T47D (cell line): ENCODE measurements around the gene CNTN6.
A peak's percentile ranks its signal among the peaks of the same experiment; 100 is the strongest.

Source experiments
- DNase-seq, 2 experiments: peaks; one replicate each; pipeline versions ENCODE4 v3.0.0 to v3.0.0-alpha.2; 2011 to 2012; ENCODE audit warnings: low read depth in 1 of 2, low spot score in 1 of 2
- JUND ChIP-seq: IDR thresholded peaks from 2 replicates; pipeline ENCODE4 v1.6.1; 2012; ENCODE audit warnings: low read depth
- in situ Hi-C: cut with HindIII; loops from 2 replicates; pipeline ENCODE4 v1.10.0; 2016; ENCODE audit warnings: low sequenced_read_pairs, low pct_unique_long_range_greater_than_20kb

CNTN6 gene

GRCh38 chr3:1191026-1191425 lies 98.2 kb downstream of the CNTN6 start:
- in situ Hi-C loops: no loop called here
- DNase-seq: no peak
- TF ChIP-seq JUND: no peak

DNA sequence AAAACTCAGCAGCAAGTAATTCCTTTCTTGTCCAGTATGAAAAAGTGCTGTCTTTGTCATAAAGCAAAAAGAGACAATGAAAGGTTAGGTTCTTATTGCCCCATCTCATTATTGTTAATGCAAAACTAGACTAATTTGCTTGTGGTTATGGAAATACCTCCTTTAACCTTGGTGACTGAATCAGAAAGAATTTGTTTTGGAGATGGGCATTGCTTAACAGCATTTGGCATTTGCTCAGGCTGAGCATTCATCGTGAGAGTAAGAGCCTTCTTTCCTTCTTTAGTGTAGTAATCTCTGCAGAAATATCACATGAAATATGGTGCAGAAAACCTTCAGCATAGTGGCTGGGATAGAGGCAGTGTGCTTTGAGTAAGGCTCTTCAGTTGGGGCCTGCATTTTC lies 103.1 kb downstream of the CNTN6 start:
- no peak for TF ChIP-seq JUND
- no peak for DNase-seq
- in situ Hi-C loops: no loop called here

GRCh38 chr3:1197051-1197450 lies 104.2 kb downstream of the CNTN6 start:
- no peak for TF ChIP-seq JUND
- in situ Hi-C loops: no loop called here
- DNase-seq: no peak

GRCh38 chr3:1200371-1200770 lies 107.5 kb downstream of the CNTN6 start:
- TF ChIP-seq JUND: no peak
- no peak for DNase-seq
- in situ Hi-C loops: no loop called here

- no peak for DNase-seq
- in situ Hi-C loops: no loop called here
- no peak for TF ChIP-seq JUND
Observed at GRCh38 chr3:1207904-1208303, 115.1 kb downstream of the CNTN6 start.

DNA sequence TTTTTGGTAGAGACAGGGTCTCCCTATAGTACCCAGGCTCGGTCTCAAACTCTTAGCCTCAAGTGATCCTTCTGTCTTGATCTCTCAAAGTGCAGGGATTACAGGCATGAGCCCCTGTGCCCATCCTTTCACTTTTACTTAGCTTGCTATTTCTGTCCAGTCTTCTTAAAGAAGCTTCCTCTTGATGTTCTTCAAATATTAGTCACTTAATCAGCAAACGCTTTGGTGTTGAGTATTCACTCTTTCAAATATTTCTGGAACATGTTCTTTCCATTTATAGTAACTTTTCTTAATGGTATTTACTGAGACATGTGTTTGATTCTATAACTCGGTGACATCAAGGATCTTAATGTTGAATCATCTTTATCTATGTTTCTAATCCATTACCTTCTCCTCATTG lies 122.1 kb downstream of the CNTN6 start:
- in situ Hi-C loops: no loop called here
- no peak for DNase-seq
- TF ChIP-seq JUND: no peak

- DNase-seq: no peak
- in situ Hi-C loops: no loop called here
- TF ChIP-seq JUND: no peak
Observed at GRCh38 chr3:1216856-1217255, 124.0 kb downstream of the CNTN6 start.

GRCh38 chr3:1227111-1227510 lies 134.3 kb downstream of the CNTN6 start:
- no peak for TF ChIP-seq JUND
- no peak for DNase-seq
- in situ Hi-C loops: no loop called here

GRCh38 chr3:1228289-1228688 lies 135.5 kb downstream of the CNTN6 start:
- in situ Hi-C loops: no loop called here
- no peak for DNase-seq
- no peak for TF ChIP-seq JUND

GRCh38 chr3:1230920-1231319 lies 138.1 kb downstream of the CNTN6 start:
- no peak for TF ChIP-seq JUND
- in situ Hi-C loops: no loop called here
- DNase-seq: no peak

- in situ Hi-C loops: no loop called here
- DNase-seq: no peak
- no peak for TF ChIP-seq JUND
Observed at GRCh38 chr3:1232276-1232675, 139.5 kb downstream of the CNTN6 start.

- no peak for TF ChIP-seq JUND
- DNase-seq: no peak
- in situ Hi-C loops: no loop called here
Observed at GRCh38 chr3:1235526-1236120, 142.8 kb downstream of the CNTN6 start.

DNA sequence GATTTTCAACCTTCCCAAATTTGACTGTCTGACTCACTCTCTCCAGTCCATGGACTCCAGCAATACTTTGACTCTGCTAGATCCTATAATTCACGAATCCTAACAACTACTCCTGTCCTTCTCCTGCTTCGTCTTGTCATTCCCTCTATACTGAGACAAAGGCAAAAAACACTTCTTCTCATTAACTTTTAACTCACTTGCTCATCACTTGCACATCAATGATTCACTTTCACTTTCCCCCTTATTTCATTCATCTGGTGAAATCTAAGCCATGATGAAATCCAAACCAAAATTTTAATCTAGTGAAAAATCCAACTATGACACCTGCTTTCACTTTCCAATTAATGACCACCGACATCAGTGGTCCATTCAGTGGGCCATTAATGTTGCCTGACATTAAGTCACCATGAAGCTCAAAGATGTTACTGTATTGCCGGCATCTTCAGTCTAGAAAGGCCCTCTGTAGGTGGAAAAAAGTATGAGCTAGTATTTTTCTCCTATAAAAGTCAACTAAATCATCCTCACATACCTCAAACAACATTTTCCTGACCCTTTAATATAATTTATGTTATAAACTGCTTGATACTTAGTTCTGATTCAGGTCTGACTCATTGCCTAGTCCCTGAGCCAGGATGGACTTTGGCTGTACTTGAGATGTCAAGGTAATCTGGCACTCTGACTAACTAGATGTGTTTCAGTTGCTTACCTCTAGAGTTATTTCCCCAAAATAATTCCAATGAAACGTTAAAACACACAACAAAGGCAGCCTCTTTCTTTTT lies 158.6 kb downstream of the CNTN6 start:
- no peak for TF ChIP-seq JUND
- in situ Hi-C loops: no loop called here

DNA sequence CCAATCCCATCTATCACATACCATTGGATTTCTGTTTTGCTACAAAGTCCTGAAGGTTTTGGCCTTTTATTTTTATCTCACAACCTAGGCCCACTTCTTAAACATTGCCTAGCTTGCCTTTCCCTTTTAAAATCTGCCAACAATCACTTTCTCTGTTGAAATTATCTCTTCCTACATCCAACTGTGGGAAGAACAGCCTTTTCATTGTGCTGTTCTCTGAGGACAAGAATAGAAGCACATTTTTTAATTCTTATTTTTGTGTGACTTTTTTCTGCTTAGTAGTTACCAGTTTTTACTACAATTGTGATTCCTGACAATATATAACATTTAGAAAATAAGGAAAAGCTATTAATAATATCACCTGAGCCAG lies 159.2 kb downstream of the CNTN6 start:
- in situ Hi-C loops: no loop called here
- no peak for DNase-seq
- no peak for TF ChIP-seq JUND

More for the DNA sequence above, 158.6 kb downstream of the CNTN6 start:
- peak in 1 of 2 experiments; percentile 40 for DNase-seq
